ENCODE measurements around the gene SAMD9L. TPM values are rescaled to one million over a fixed set of nuclear protein-coding genes. Genes with fewer than 3 reads are reported as not detected.

The SAMD9L gene
- under 0.01 and 0.64 TPM in 2 replicates for total RNA-seq

- DNase-seq (ENCODE audit: low read depth), result peak; percentile 22
Observed at GRCh38 chr7:93148144-93148543, at the start of gene SAMD9L. TSS of gene SAMD9L (minus strand) at chr7:93148385. CDS start at chr7:93135971, 12,414 bp downstream.

DNA sequence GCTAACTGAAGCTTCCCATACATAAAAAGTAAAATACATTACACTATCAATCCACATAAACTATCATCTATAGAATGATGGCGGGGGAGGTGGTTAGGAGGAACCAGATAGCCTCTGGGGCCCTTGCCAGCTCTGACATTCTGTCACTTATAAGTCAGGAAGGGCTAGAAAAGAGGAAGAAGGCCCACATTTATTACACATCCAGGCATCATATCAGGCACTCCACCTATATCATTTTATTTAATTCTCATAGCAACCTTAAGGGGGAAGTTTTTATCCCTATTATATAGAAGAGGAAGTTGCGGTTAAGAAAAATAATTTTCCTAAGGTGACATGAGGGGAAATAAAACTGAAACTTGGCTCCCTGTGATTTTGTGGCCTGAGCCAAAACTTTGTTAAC, 48.2 kb upstream of the SAMD9L start:
- Histone ChIP-seq H3K36me3 (ENCODE audit: control insufficient read depth, insufficient read depth, low read length) (no peaks in the 10 kb centered on the region), H3K27me3 (ENCODE audit: control insufficient read depth, insufficient read depth, low read length) (no peaks in the 10 kb centered on the region), H3K4me3 (ENCODE audit: low read depth, low read length) (no peak overlapping the region)
- DNase-seq (ENCODE audit: low read depth) (no peak), FAIRE-seq (no peak)
- TF ChIP-seq, protein P1, sequence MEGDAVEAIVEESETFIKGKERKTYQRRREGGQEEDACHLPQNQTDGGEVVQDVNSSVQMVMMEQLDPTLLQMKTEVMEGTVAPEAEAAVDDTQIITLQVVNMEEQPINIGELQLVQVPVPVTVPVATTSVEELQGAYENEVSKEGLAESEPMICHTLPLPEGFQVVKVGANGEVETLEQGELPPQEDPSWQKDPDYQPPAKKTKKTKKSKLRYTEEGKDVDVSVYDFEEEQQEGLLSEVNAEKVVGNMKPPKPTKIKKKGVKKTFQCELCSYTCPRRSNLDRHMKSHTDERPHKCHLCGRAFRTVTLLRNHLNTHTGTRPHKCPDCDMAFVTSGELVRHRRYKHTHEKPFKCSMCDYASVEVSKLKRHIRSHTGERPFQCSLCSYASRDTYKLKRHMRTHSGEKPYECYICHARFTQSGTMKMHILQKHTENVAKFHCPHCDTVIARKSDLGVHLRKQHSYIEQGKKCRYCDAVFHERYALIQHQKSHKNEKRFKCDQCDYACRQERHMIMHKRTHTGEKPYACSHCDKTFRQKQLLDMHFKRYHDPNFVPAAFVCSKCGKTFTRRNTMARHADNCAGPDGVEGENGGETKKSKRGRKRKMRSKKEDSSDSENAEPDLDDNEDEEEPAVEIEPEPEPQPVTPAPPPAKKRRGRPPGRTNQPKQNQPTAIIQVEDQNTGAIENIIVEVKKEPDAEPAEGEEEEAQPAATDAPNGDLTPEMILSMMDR (IDR thresholded peaks at IDR 0.05; ENCODE audit: insufficient read depth, low read length, severe bottlenecking), result no peak

More at GRCh38 chr7:93148144-93148543, at the start of gene SAMD9L:
- no peak for FAIRE-seq
- no peaks in the 10 kb centered on the region for H3K36me3 ChIP-seq (ENCODE audit: control insufficient read depth, insufficient read depth, low read length)
- TF ChIP-seq, protein P1 (IDR thresholded peaks at IDR 0.05; ENCODE audit: insufficient read depth, low read length, severe bottlenecking), result no peak
- H3K4me3 ChIP-seq (ENCODE audit: low read depth, low read length), result no peak within 1 kb of the TSS
- H3K27me3 ChIP-seq (ENCODE audit: control insufficient read depth, insufficient read depth, low read length), result no peaks in the 10 kb centered on the region

DNA sequence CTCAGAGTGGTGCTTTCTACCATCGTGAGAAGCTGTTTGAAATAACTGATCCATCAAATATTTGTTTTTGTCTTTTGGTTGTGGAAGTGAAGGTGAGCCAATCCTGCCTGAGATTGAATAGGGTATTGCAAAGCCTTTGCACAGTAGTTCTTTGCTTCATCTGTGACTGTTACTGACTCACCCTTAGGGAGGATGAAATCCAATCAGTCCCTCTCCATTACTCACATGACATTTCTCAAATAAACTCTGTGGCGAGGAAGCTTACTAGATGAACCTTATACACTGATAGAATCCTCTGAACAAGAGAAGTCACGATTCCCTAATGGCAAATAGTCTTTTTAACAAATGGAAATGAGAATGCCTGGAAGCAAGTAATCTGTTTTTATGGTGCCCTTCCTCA, 46.2 kb upstream of the SAMD9L start:
- Histone ChIP-seq H3K4me3 (ENCODE audit: low read depth, low read length) (no peak overlapping the region), H3K36me3 (ENCODE audit: control insufficient read depth, insufficient read depth, low read length) (no peaks in the 10 kb centered on the region), H3K27me3 (ENCODE audit: control insufficient read depth, insufficient read depth, low read length) (no peaks in the 10 kb centered on the region)
- DNase-seq (ENCODE audit: low read depth) (peak; percentile 86), FAIRE-seq (peak; percentile 75)
- TF ChIP-seq, protein P1 (IDR thresholded peaks at IDR 0.05; ENCODE audit: insufficient read depth, low read length, severe bottlenecking), result no peak

GRCh38 chr7:93188870-93189634, 40.9 kb upstream of the SAMD9L start:
- FAIRE-seq (no peak), DNase-seq (ENCODE audit: low read depth) (no peak)
- Histone ChIP-seq H3K4me3 (ENCODE audit: low read depth, low read length) (no peak overlapping the region), H3K36me3 (ENCODE audit: control insufficient read depth, insufficient read depth, low read length) (no peaks in the 10 kb centered on the region), H3K27me3 (ENCODE audit: control insufficient read depth, insufficient read depth, low read length) (no peaks in the 10 kb centered on the region)
- TF ChIP-seq, protein P1 (IDR thresholded peaks at IDR 0.05; ENCODE audit: insufficient read depth, low read length, severe bottlenecking), result no peak

DNA sequence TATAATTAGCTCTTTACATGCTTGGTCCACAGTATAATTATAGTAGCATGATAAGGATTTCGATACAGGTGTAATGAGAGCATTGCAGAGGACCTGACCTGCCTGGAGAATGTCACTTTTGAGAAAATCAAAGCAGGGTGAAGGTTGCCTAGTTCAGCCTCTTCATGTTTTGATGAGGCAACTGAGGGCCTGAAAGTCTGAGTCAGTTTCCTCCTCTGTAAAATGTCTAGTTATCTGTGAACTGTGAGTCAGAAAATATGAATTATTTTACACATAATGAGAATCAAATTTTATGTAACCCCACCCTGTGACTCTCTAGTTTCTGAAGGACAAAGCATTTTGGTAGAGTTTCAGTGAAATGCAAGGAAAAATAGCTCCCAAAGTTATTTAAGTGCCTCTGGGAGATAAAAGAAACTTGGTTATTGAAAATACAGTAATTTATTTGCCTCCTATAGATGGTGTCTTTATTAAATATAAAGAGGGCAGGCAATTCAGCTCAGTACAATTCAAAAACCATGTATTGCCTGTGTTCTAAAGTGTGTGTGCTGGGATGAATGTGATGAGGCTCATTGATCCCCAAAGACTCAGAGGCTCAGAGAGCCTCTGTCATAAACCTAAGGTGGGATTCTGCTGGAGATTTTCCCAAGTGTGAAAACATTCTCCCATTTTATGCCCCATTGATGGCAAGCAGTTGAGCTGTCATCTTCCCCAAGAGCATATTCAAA, 37.3 kb upstream of the SAMD9L start:
- no peaks in the 10 kb centered on the region for H3K27me3 ChIP-seq (ENCODE audit: control insufficient read depth, insufficient read depth, low read length)
- TF ChIP-seq, protein P1 (IDR thresholded peaks at IDR 0.05; ENCODE audit: insufficient read depth, low read length, severe bottlenecking), result no peak
- no peaks in the 10 kb centered on the region for H3K36me3 ChIP-seq (ENCODE audit: control insufficient read depth, insufficient read depth, low read length)
- DNase-seq (ENCODE audit: low read depth) (peak; percentile 86), FAIRE-seq (no peak)
- H3K4me3 ChIP-seq (ENCODE audit: low read depth, low read length), result no peak overlapping the region

Data from bronchial epithelial cell (primary cell).